OCI-M2 (cell line): Measurements from ENCODE around the gene HSP90AA1.
"Not testable (repeated sequence)": the region's sequence is repeated elsewhere in the genome, so short reads cannot be mapped to it uniquely, and the experiment has no call there.

ENCODE experiments used
- DNase-seq: peaks from one replicate; lab custom pipeline; 2025; ENCODE audit not compliant: unreplicated experiment; lab: John Stamatoyannopoulos, UW

The HSP90AA1 gene

DNA sequence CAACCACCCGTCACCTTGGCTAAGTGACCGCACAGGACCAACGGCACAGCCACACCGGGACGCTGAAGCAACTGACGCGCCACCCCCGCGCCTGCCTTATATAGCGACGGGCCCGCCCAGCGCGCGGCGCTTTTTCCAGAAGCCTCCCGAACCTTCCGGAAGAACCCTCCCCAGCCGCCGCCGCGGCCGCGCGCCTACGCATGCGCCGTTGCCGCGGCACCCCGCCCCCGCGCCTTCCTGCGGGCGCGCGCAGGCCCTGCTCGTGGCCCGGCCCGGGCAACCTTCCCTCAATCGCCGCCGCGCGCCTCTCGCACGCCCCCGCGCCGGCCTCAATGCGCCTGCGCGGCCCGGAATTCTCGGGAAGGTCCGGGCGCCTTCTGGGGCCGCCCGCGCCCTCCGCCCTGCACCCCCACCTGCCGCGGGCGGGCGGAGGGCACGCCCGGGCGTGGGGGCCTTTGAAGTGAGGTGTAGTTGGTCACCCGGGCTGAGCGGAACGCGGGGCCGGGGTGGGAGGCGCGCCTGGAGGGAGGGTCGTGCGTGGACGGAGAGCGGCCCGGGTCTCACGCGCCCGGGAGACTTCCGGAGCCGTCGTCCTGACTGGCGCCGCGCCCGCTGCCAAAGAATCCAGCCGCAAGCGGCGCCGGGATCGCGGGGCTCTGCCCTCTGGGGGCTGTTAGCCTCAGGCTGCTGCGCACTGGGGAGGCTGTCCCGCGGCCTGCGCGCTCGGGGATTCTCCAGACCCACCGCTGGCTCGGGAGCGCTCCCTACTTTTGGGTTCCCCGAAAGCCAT lies at the start of gene HSP90AA1:
TSS of gene HSP90AA1 (minus strand) at position 73 of the 790 bp plus-strand sequence. CDS start 666 bp downstream, outside the sequence.
- peak; percentile 89 for DNase-seq

- not testable (repeated sequence) for DNase-seq
Observed at GRCh38 chr14:102135456-102135855, 48.6 kb upstream of the HSP90AA1 start.

GRCh38 chr14:102134719-102135118 lies 47.9 kb upstream of the HSP90AA1 start:
- DNase-seq = not testable (repeated sequence)

DNA sequence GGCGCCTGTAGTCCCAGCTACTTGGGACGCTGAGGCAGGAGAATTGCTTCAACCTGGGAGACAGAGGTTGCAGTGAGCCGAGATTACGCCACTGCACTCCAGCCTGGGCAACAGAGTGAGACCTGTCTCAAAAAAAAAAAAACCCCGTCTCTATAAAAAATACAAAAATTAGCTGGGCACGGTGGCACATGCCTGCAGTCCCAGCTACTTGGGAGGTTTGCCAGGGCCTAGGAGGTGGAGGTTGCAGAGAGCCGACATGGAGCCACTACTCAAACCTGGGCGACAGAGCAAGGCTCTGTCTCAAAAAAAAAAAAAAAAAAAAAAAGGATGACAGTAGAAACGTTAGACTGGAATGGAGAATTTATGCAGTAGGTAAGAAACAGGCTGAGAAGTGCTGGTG lies 47.2 kb upstream of the HSP90AA1 start:
- DNase-seq = not testable (repeated sequence)

DNA sequence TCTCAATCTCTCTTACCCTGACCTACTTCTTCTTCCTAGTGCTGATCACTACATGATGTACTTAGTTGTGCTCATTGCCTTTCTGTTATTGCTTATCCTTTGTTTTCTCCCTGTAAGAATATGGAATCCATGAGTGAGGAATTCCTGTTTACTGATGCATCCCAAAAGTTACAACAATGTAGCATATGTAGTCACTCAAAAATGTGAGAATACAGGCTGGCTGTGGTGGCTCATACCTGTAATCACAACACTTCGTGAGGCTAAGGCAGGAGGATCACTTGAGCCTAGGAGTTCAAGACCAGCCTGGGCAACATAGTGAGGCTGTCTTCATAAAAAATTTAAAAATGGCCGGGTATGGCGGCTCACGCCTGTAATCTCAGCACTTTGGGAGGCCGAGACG lies 44.9 kb upstream of the HSP90AA1 start:
- no peak for DNase-seq

GRCh38 chr14:102126807-102127455 lies 40.1 kb upstream of the HSP90AA1 start:
- DNase-seq = no peak

DNA sequence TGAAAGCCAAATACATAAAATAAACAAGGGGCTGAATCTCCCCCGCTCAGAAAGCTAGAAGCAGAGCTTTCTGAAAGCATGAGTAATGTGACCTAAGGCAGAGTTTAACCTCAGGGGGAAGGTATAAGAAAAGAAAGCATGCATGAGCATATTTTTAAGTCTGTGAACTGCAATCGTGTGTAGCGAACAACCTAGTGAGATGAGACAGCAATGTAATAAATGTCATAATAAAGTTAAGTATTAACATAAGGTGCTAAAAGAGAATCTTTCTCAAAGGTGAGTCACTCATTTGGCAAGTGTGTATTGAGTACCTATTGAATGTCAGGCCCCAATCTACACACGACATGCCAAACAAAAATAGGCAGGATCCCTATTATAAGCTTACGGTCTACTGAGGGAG lies 38.7 kb upstream of the HSP90AA1 start:
- no peak for DNase-seq

- DNase-seq = no peak
Observed at GRCh38 chr14:102124419-102124818, 37.6 kb upstream of the HSP90AA1 start.

DNA sequence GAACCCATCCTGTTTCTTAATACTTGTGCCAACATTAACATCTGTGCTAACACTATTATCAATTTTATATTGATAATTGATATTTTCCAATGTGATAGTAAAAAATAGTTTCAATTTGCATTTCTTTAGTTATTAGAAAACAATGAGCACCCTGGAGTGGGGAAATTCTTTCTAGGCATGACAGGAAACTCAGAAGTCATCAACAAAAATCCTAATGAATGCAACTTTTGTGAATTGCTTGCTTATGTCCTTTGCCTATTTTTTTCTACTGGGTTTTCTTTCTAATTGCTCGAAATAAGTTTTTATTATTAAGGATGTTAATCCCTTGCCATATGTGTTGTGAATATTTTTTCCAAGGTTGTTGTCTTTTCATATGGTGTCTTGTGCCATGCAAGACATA lies 34.7 kb upstream of the HSP90AA1 start:
- no peak for DNase-seq

DNA sequence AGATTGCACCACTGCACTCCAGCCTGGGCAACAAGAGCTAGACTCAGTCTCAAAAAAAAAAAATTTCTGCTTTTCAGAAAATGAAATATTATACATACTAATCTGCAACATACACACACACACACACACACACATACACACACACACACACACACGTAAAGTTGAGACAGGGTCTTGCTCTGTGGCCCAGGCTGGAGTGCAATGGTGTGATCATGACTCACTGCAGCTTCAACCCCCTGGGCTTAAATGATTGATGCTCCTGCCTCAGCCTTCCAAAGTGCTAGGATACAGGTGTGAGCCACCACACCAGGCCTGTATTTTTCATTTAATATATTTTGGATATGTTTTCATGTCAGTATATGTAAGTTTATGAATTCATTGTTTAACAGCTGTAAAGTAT lies 34.0 kb upstream of the HSP90AA1 start:
- no peak for DNase-seq

GRCh38 chr14:102117852-102118251 lies 31.0 kb upstream of the HSP90AA1 start:
- no peak for DNase-seq

DNA sequence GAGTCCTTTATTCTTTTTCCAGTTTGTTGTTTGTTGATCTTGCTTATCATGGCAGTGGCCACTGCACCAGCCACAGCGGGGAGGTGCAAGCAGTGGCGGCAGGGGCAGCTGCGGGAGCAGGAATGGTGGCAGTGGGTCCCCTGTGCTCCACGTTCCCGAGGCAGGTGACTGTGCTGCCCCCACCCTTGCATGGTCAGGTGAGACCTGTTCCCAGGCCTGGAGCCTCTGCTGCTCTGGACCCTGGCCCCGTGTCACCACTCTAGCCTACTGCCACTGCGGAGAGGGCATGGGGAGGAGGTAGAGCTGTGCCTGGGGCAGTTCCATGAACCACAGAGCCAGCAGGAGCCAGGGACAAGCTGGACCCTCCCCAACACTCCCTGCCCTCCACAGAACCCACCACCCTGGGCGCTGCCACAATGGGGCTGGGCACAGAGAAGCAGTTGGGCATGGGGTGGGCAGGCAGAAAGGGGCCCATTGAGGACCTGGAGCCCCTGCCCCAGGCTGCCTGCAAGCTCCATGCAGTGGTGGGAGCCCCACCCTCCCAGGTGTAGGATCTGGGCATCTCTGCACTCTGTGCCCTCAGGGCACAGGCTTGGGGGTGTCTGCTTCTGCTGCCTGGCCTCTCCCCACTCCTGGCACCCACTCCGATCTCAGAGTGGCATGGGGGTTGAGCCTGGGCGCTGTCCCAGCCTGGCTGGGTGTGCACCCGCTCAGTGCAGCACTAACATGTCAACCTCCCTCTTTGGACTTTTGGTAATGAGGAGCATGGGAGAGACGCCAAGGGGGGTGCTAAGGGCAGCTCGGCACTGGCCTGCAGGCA lies 29.7 kb upstream of the HSP90AA1 start:
- no peak for DNase-seq

- DNase-seq = no peak
Observed at GRCh38 chr14:102111101-102111500, 24.3 kb upstream of the HSP90AA1 start.

DNA sequence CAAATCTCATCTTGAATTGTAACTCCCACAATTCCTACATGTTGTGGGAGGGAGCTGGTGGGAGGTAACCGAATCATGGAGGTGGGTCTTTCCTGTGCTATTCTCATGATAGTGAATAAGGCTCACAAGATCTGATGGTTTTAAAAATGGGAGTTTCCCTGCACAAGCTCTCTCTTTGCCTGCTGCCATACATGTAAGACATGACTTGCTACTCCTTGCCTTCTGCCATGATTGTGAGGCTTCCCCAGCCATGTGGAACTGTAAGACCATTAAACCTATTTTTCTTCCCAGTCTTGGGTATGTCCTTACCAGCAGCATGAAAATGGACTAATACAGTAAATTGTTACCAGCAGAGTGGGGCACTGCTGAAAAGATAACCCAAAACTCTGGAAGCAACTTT lies 22.5 kb upstream of the HSP90AA1 start:
- DNase-seq = not testable (repeated sequence)

DNA sequence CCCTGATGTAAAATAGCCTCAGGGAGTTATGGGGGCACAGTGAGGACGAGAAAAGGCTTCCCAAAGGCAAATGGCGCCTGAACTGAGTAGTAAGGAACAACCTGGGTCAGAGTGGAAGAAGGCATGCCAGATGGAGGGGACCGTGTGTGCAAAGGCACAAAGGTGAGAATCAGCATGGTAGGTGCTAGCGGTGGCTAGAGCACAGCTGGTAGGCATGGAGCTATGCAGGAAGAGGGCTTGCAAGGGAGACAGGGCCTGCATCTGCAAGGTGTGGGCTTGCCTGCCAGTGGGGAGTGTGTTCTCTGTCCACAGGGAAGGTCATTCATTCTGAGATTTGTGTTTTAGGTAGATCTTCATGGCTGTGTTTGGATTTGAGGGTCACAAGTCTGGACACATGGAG lies 18.5 kb upstream of the HSP90AA1 start:
- no peak for DNase-seq

GRCh38 chr14:102103062-102103695 lies 16.3 kb upstream of the HSP90AA1 start:
- no peak for DNase-seq

GRCh38 chr14:102097441-102098135 lies 10.7 kb upstream of the HSP90AA1 start:
- DNase-seq = no peak

- peak; percentile 80 for DNase-seq
Observed at GRCh38 chr14:102096569-102097188, 9.8 kb upstream of the HSP90AA1 start.

DNA sequence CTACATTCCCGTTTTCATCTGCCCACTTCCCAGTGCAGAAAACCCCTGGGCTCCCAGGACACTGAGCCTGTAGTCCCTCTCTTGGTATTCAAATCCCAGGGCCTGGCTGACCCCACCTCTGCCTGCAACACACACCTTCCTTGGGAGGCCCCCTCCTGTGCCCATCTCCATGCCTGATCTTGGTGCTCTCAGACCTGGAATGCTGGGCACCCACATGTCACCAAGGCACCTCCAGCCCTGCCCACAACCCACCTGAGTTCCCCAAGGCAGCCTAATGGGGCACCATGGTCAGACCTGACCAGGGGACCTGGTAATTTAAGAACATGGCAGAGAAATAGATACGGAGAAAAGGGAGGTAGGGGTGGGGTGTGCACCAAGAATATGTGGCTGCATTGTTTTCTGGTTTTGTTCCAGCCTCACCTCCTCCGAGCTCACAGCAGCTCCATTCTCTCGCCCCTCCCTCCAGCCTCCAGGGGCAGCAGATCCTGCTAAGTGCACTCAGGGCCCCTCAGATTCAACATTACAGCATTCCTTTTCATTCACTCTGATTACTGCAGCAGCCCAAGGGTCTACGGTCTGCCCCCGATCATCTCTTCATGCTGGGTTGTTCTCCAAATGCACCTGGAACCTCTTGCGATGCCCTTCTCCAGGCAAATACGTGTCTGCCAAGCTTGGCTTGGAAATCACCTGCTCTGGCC lies 9.2 kb upstream of the HSP90AA1 start:
- DNase-seq = no peak
